ENCODE data around the gene SOX18. TPM values are rescaled to one million over a fixed set of nuclear protein-coding genes. Genes with fewer than 3 reads are reported as not detected.

Gene SOX18
- total and polyA plus RNA-seq, 2 donors (not counting 1 experiment from before 2014, with no cell fraction given): not detected

DNA sequence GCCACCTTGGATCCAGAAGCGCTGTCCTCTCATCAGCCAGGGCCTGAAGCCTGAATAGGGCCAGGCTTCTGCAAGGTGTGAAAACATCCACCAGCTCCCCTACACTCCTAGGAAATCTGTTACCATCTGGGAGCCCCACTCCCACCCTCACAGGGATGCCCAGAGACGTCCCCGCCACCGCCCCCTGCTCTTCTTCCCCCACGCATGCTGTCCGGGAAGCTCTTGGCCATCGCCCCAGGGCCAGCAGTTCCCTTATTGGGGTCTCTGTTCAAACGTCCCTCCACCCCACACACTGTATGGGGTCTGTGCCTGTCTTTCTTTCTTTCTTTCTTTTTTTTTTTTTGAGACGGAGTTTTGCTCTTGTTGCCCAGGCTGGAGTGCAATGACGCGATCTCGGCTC is 26.1 kb upstream of the SOX18 start:
- H3K9me3 ChIP-seq (ENCODE audit: control insufficient read depth, insufficient read depth, low read depth, low read length): no peaks in the 10 kb centered on the region
- no peak overlapping the region for H3K9ac ChIP-seq (ENCODE audit: insufficient read depth, low read length)
- no peaks in the 10 kb centered on the region for H3K79me2 ChIP-seq (ENCODE audit: control insufficient read depth, insufficient read depth, low read length)
- peaks cover 5% of the 10 kb centered on the region for H3K4me1 ChIP-seq (ENCODE audit: control insufficient read depth, extremely low read depth, insufficient read depth, low read length)
- no peak for DNase-seq (ENCODE audit: low read depth in 2 of 2)
- H3K4me3 ChIP-seq (replicated peaks in 1 of 4; ENCODE audit: control extremely low read depth in 1 of 4, insufficient read depth in 1 of 4, low read depth in 3 of 4, low read length in 4 of 4): no peak overlapping the region
- no peaks in the 10 kb centered on the region for H4K20me1 ChIP-seq (ENCODE audit: control insufficient read depth, extremely low read depth, insufficient read depth, low read length)
- no peak overlapping the region for H2AFZ ChIP-seq (ENCODE audit: low read length)
- H3K4me2 ChIP-seq (ENCODE audit: extremely low read depth, insufficient read depth, low read length): no peak overlapping the region
- H3K36me3 ChIP-seq (ENCODE audit: control insufficient read depth, insufficient read depth, low read length): peaks cover 1% of the 10 kb centered on the region
- TF ChIP-seq, protein P1, sequence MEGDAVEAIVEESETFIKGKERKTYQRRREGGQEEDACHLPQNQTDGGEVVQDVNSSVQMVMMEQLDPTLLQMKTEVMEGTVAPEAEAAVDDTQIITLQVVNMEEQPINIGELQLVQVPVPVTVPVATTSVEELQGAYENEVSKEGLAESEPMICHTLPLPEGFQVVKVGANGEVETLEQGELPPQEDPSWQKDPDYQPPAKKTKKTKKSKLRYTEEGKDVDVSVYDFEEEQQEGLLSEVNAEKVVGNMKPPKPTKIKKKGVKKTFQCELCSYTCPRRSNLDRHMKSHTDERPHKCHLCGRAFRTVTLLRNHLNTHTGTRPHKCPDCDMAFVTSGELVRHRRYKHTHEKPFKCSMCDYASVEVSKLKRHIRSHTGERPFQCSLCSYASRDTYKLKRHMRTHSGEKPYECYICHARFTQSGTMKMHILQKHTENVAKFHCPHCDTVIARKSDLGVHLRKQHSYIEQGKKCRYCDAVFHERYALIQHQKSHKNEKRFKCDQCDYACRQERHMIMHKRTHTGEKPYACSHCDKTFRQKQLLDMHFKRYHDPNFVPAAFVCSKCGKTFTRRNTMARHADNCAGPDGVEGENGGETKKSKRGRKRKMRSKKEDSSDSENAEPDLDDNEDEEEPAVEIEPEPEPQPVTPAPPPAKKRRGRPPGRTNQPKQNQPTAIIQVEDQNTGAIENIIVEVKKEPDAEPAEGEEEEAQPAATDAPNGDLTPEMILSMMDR (conservative IDR thresholded peaks at IDR 0.05 in 1 of 2, IDR thresholded peaks at IDR 0.05 in 1 of 2; ENCODE audit: low read depth in 1 of 2, low read length in 2 of 2): no peak
- TF ChIP-seq EZH2 (IDR thresholded peaks at IDR 0.05; ENCODE audit: low read length, missing control alignments): no peak
- no peak overlapping the region for H3K27ac ChIP-seq (ENCODE audit: insufficient read depth, low read length)
- no peaks in the 10 kb centered on the region for H3K27me3 ChIP-seq (ENCODE audit: control insufficient read depth, insufficient read depth, low read length)

DNA sequence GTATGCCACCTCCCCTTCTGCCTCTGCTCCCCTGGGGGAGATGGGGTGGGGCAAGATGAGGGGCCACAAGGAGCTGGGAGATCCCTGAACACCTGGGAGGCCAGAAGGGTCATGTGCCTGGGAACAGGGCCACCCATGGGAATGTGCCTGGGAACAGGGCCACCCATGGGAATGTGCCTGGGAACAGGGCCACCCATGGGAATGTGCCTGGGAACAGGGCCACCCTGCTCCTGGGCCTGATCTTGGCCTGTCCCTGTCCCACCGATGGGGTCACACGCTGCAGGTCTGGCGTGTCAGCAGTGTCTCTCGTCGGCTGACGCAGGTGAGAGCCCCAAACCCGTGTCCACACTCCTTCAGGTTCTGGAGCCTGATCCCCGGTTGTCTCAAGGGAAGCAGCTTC is 25.5 kb upstream of the SOX18 start:
- Histone ChIP-seq H3K4me3 (replicated peaks in 1 of 4; ENCODE audit: control extremely low read depth in 1 of 4, insufficient read depth in 1 of 4, low read depth in 3 of 4, low read length in 4 of 4) (no peak overlapping the region), H3K4me1 (ENCODE audit: control insufficient read depth, extremely low read depth, insufficient read depth, low read length) (peaks cover 5% of the 10 kb centered on the region), H3K9me3 (ENCODE audit: control insufficient read depth, insufficient read depth, low read depth, low read length) (no peaks in the 10 kb centered on the region), H3K79me2 (ENCODE audit: control insufficient read depth, insufficient read depth, low read length) (no peaks in the 10 kb centered on the region), H3K27me3 (ENCODE audit: control insufficient read depth, insufficient read depth, low read length) (no peaks in the 10 kb centered on the region), H4K20me1 (ENCODE audit: control insufficient read depth, extremely low read depth, insufficient read depth, low read length) (no peaks in the 10 kb centered on the region), H3K36me3 (ENCODE audit: control insufficient read depth, insufficient read depth, low read length) (peaks cover 1% of the 10 kb centered on the region), H2AFZ (ENCODE audit: low read length) (no peak overlapping the region), H3K4me2 (ENCODE audit: extremely low read depth, insufficient read depth, low read length) (no peak overlapping the region), H3K9ac (ENCODE audit: insufficient read depth, low read length) (no peak overlapping the region), H3K27ac (ENCODE audit: insufficient read depth, low read length) (no peak overlapping the region)
- DNase-seq (ENCODE audit: low read depth in 2 of 2): no peak
- TF ChIP-seq EZH2 (IDR thresholded peaks at IDR 0.05; ENCODE audit: low read length, missing control alignments): no peak
- TF ChIP-seq, protein P1 (conservative IDR thresholded peaks at IDR 0.05 in 1 of 2, IDR thresholded peaks at IDR 0.05 in 1 of 2; ENCODE audit: low read depth in 1 of 2, low read length in 2 of 2): no peak

DNA sequence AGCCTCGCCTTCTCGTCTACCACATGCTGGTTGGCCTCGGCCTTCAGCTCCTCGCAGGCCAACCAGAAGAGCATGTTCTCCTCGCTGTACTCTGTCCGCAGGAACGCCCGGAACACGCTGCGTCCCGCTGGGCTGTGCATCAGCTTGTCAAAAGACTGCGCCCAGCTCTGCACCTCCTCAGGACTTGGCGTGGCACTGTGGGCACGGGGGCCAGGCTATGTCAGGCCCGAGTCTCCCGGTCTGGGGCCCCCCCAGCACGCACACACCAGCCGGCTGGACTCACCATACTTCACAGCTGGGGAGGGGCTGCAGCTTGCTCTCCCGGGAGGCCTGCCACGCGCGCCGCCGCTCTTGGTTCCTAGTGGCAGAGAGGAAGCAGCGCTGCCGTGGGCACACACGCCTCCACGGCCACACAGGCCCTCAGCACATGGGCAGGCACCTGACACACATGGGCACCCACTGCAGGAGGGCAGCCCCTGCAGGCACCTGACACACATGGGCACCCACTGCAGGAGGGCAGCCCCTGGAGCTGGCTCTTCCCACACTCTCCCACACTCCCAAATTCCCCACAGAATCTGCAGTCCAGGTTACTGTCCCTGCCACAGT is 24.8 kb upstream of the SOX18 start:
- H3K27me3 ChIP-seq (ENCODE audit: control insufficient read depth, insufficient read depth, low read length): no peaks in the 10 kb centered on the region
- peaks cover 1% of the 10 kb centered on the region for H3K36me3 ChIP-seq (ENCODE audit: control insufficient read depth, insufficient read depth, low read length)
- no peak for DNase-seq (ENCODE audit: low read depth in 2 of 2)
- H4K20me1 ChIP-seq (ENCODE audit: control insufficient read depth, extremely low read depth, insufficient read depth, low read length): no peaks in the 10 kb centered on the region
- H3K27ac ChIP-seq (ENCODE audit: insufficient read depth, low read length): no peak overlapping the region
- no peaks in the 10 kb centered on the region for H3K79me2 ChIP-seq (ENCODE audit: control insufficient read depth, insufficient read depth, low read length)
- TF ChIP-seq EZH2 (IDR thresholded peaks at IDR 0.05; ENCODE audit: low read length, missing control alignments): no peak
- TF ChIP-seq, protein P1 (conservative IDR thresholded peaks at IDR 0.05 in 1 of 2, IDR thresholded peaks at IDR 0.05 in 1 of 2; ENCODE audit: low read depth in 1 of 2, low read length in 2 of 2): no peak
- H3K4me1 ChIP-seq (ENCODE audit: control insufficient read depth, extremely low read depth, insufficient read depth, low read length): peaks cover 5% of the 10 kb centered on the region
- no peak overlapping the region for H2AFZ ChIP-seq (ENCODE audit: low read length)
- no peak overlapping the region for H3K4me2 ChIP-seq (ENCODE audit: extremely low read depth, insufficient read depth, low read length)
- H3K9me3 ChIP-seq (ENCODE audit: control insufficient read depth, insufficient read depth, low read depth, low read length): no peaks in the 10 kb centered on the region
- H3K9ac ChIP-seq (ENCODE audit: insufficient read depth, low read length): no peak overlapping the region
- no peak overlapping the region for H3K4me3 ChIP-seq (replicated peaks in 1 of 4; ENCODE audit: control extremely low read depth in 1 of 4, insufficient read depth in 1 of 4, low read depth in 3 of 4, low read length in 4 of 4)

Data from fibroblast of lung (primary cell).